ENCODE results near the gene CTNNA3. TPM values are rescaled to one million over a fixed set of nuclear protein-coding genes. Genes with fewer than 3 reads are reported as not detected.

The CTNNA3 gene
- total and polyA plus RNA-seq, 4 donors: under 0.01 to 39.8 (median 0.09) TPM

GRCh38 chr10:66795866-66796265 is 900.1 kb downstream of the CTNNA3 start:
- no peak overlapping the region for H3K9ac ChIP-seq (ENCODE audit: insufficient read depth in 1 of 2, low read length in 2 of 2)
- H3K27ac ChIP-seq (ENCODE audit: low read depth in 1 of 2, low read length in 1 of 2): no peak overlapping the region
- no peaks in the 10 kb centered on the region for H3K36me3 ChIP-seq (ENCODE audit: control insufficient read depth in 4 of 4, insufficient read depth in 4 of 4, low read length in 4 of 4)
- H3K4me3 ChIP-seq: no peak overlapping the region
- ATAC-seq (ENCODE audit: insufficient read depth, low FRiP score): no peak
- 66 to 92% methylated on average over 2 of the region's 2 CpGs for WGBS, 2 donors
- no peak for TF ChIP-seq CTCF (IDR thresholded peaks at IDR 0.05; ENCODE audit: control extremely low read depth, extremely low read depth)
- no peaks in the 10 kb centered on the region for H3K9me3 ChIP-seq (ENCODE audit: control insufficient read depth in 4 of 4, insufficient read depth in 3 of 4, low read length in 3 of 4)
- no peaks in the 10 kb centered on the region for H3K27me3 ChIP-seq (ENCODE audit: control insufficient read depth in 3 of 3, insufficient read depth in 3 of 3, low read length in 2 of 3)
- H3K4me1 ChIP-seq (ENCODE audit: control insufficient read depth in 5 of 5, insufficient read depth in 5 of 5, low read length in 5 of 5): peaks cover 0 to 21% (median 0%) of the 10 kb centered on the region in 5 donors
- DNase-seq: peak in 1 of 3 donors; percentile 20

GRCh38 chr10:66792441-66792840 is 903.6 kb downstream of the CTNNA3 start:
- H3K27ac ChIP-seq (ENCODE audit: low read depth in 1 of 2, low read length in 1 of 2): no peak overlapping the region
- H3K9ac ChIP-seq (ENCODE audit: insufficient read depth in 1 of 2, low read length in 2 of 2): no peak overlapping the region
- no peaks in the 10 kb centered on the region for H3K36me3 ChIP-seq (ENCODE audit: control insufficient read depth in 4 of 4, insufficient read depth in 4 of 4, low read length in 4 of 4)
- peaks cover 0 to 25% (median 0%) of the 10 kb centered on the region in 5 donors for H3K4me1 ChIP-seq (ENCODE audit: control insufficient read depth in 5 of 5, insufficient read depth in 5 of 5, low read length in 5 of 5)
- no peaks in the 10 kb centered on the region for H3K9me3 ChIP-seq (ENCODE audit: control insufficient read depth in 4 of 4, insufficient read depth in 3 of 4, low read length in 3 of 4)
- no peak for TF ChIP-seq CTCF (IDR thresholded peaks at IDR 0.05; ENCODE audit: control extremely low read depth, extremely low read depth)
- ATAC-seq (ENCODE audit: insufficient read depth, low FRiP score) (no peak), DNase-seq (peak in 2 of 3 donors; percentile 86 to 87)
- no peaks in the 10 kb centered on the region for H3K27me3 ChIP-seq (ENCODE audit: control insufficient read depth in 3 of 3, insufficient read depth in 3 of 3, low read length in 2 of 3)
- H3K4me3 ChIP-seq: no peak overlapping the region

GRCh38 chr10:66788178-66788987 is 907.6 kb downstream of the CTNNA3 start:
- no peak for TF ChIP-seq CTCF (IDR thresholded peaks at IDR 0.05; ENCODE audit: control extremely low read depth, extremely low read depth)
- WGBS, 2 donors: 62 to 74% methylated on average over 7 of the region's 7 CpGs
- no peak for ATAC-seq (ENCODE audit: insufficient read depth, low FRiP score)

More at GRCh38 chr10:66788178-66788987, 907.6 kb downstream of the CTNNA3 start:
- H3K9me3 ChIP-seq (ENCODE audit: control insufficient read depth in 4 of 4, insufficient read depth in 3 of 4, low read length in 3 of 4): no peaks in the 10 kb centered on the region
- no peak overlapping the region for H3K9ac ChIP-seq (ENCODE audit: insufficient read depth in 1 of 2, low read length in 2 of 2)
- peaks cover 0 to 25% (median 0%) of the 10 kb centered on the region in 5 donors for H3K4me1 ChIP-seq (ENCODE audit: control insufficient read depth in 5 of 5, insufficient read depth in 5 of 5, low read length in 5 of 5)
- H3K36me3 ChIP-seq (ENCODE audit: control insufficient read depth in 4 of 4, insufficient read depth in 4 of 4, low read length in 4 of 4): no peaks in the 10 kb centered on the region
- H3K27me3 ChIP-seq (ENCODE audit: control insufficient read depth in 3 of 3, insufficient read depth in 3 of 3, low read length in 2 of 3): no peaks in the 10 kb centered on the region
- no peak overlapping the region for H3K27ac ChIP-seq (ENCODE audit: low read depth in 1 of 2, low read length in 1 of 2)
- H3K4me3 ChIP-seq: no peak overlapping the region
- DNase-seq: peak; percentile 13 to 43 (median 16)
